ENCODE data around the gene CDK18. TPM values are rescaled to one million over a fixed set of nuclear protein-coding genes. Genes with fewer than 3 reads are reported as not detected.
A peak's percentile ranks its signal among the peaks of the same experiment; 100 is the strongest.

CDK18 gene
- total RNA-seq, 1 experiment from 2014 or later: 38.5 TPM

DNA sequence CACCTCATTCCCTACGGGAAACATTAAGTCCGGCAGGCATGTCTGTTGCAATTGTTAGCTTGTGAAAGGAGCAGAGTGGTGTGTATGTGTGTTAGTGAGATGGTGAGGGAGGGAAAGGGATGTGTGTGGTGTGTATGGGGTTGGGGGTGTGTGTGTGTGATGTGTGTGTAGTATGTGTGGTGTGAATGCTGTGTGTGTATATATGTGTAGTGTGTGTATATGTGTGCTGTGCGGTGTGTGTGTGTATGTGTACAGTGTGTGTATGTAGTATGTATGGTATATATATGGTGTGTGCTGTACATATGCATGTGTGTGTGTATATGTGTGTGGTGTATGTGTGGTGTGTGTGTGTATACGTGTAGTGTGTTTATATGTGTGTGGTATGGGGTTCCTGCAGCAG, 27.8 kb upstream of the CDK18 start:
- no peak overlapping the region for H2BK20ac ChIP-seq (ENCODE audit: low read depth, low read length, poor library complexity, severe bottlenecking)
- no peak overlapping the region for H3K23ac ChIP-seq (ENCODE audit: insufficient read length, low read depth, low read length)
- H3T11ph ChIP-seq (ENCODE audit: low read length): no peak overlapping the region
- no peak overlapping the region for H2BK15ac ChIP-seq (ENCODE audit: low read depth, low read length)
- peaks cover 2% of the 10 kb centered on the region for H4K20me1 ChIP-seq (ENCODE audit: control insufficient read depth, insufficient read depth, insufficient read length)
- peaks cover 45 to 48% of the 10 kb centered on the region in 2 experiments for H3K4me1 Mint-ChIP-seq
- no peaks in the 10 kb centered on the region for H3K23me2 ChIP-seq (ENCODE audit: insufficient read length, low read depth, low read length, poor library complexity, severe bottlenecking)
- no peak overlapping the region for H3K4me2 ChIP-seq (ENCODE audit: insufficient read depth, insufficient read length, low read length)
- no peak overlapping the region for H3K14ac ChIP-seq (ENCODE audit: insufficient read depth, low read length)
- TF ChIP-seq, protein P1, sequence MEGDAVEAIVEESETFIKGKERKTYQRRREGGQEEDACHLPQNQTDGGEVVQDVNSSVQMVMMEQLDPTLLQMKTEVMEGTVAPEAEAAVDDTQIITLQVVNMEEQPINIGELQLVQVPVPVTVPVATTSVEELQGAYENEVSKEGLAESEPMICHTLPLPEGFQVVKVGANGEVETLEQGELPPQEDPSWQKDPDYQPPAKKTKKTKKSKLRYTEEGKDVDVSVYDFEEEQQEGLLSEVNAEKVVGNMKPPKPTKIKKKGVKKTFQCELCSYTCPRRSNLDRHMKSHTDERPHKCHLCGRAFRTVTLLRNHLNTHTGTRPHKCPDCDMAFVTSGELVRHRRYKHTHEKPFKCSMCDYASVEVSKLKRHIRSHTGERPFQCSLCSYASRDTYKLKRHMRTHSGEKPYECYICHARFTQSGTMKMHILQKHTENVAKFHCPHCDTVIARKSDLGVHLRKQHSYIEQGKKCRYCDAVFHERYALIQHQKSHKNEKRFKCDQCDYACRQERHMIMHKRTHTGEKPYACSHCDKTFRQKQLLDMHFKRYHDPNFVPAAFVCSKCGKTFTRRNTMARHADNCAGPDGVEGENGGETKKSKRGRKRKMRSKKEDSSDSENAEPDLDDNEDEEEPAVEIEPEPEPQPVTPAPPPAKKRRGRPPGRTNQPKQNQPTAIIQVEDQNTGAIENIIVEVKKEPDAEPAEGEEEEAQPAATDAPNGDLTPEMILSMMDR (conservative IDR thresholded peaks at IDR 0.05): no peak
- no peak overlapping the region for H3K27ac ChIP-seq (ENCODE audit: insufficient read length, low read depth, low read length)
- H3K27me3 ChIP-seq (ENCODE audit: insufficient read depth, low read length): no peaks in the 10 kb centered on the region; the same call in 1 of the 2 replicates
- no peak overlapping the region for H3K56ac ChIP-seq (ENCODE audit: insufficient read length, low read depth, low read length)
- H2AFZ ChIP-seq (ENCODE audit: low read length): no peak overlapping the region
- H3K36me3 Mint-ChIP-seq (ENCODE audit: insufficient read depth in 1 of 3, low read depth in 3 of 3): peaks cover 0 to 11% (median 5%) of the 10 kb centered on the region in 3 experiments; a peak in 3 of 7 replicates
- DNase-seq: no peak
- no peaks in the 10 kb centered on the region for H3K9me3 ChIP-seq (ENCODE audit: control insufficient read depth, low read depth, low read length)
- no peak overlapping the region for H3K18ac ChIP-seq (ENCODE audit: insufficient read length, low read depth, low read length)
- no peak overlapping the region for H2BK5ac ChIP-seq (ENCODE audit: insufficient read length, low read length)
- no peak overlapping the region for H2AK5ac ChIP-seq (ENCODE audit: insufficient read length, low read length)
- 0 out of 5 replicates have a peak overlapping the region, but pooled peaks of 1 of the 2 experiments have one; percentile 0 for H3K4me3 Mint-ChIP-seq
- no CpG with 5 or more reads among the region's 4 CpGs for WGBS (ENCODE audit: extremely low coverage, insufficient read length, low lambda C conversion rate)
- H3K4ac ChIP-seq (ENCODE audit: low read depth, low read length): no peak overlapping the region
- peaks cover 11 to 14% of the 10 kb centered on the region in 2 experiments for H3K9me3 Mint-ChIP-seq
- H3K79me1 ChIP-seq (ENCODE audit: insufficient read depth, low read depth, low read length, poor library complexity, severe bottlenecking): no peaks in the 10 kb centered on the region
- H3K9ac ChIP-seq (ENCODE audit: extremely low read depth, insufficient read length, low read length): no peak overlapping the region
- H3K4me1 ChIP-seq (ENCODE audit: insufficient read depth, low read length): no peaks in the 10 kb centered on the region
- no peak overlapping the region for H2BK12ac ChIP-seq (ENCODE audit: insufficient read length, low read depth, low read length)
- H2BK120ac ChIP-seq (ENCODE audit: low read depth, low read length, poor library complexity, severe bottlenecking): no peak overlapping the region
- H3K79me2 ChIP-seq (ENCODE audit: insufficient read depth, low read length): no peaks in the 10 kb centered on the region
- H3K27me3 Mint-ChIP-seq (ENCODE audit: low read depth): peaks cover 56% of the 10 kb centered on the region
- H3K27ac Mint-ChIP-seq: no peak overlapping the region
- H4K8ac ChIP-seq (replicated peaks; ENCODE audit: insufficient read length, low read depth, low read length): peak overlapping the region; percentile 46
- H4K91ac ChIP-seq (ENCODE audit: insufficient read length, low read depth, low read length): no peak overlapping the region
- no peak overlapping the region for H4K5ac ChIP-seq (ENCODE audit: insufficient read length, low read depth, low read length)
